Fibroblast of lung (primary cell): ENCODE measurements around the gene C1orf141.

Source experiments
- CTCF ChIP-seq, 2 donors: IDR thresholded peaks in 1 of 2; conservative IDR thresholded peaks in 1 of 2; 1 replicate in 1 of 2; 2 replicates in 1 of 2; pipeline ENCODE4 v1.5.1; 2011 to 2012; ENCODE audit warnings: low read length in 2 of 2, control low read depth in 1 of 2, inconsistent platforms in 1 of 2, low read depth in 1 of 2, mild to moderate bottlenecking in 1 of 2
- EZH2 ChIP-seq: IDR thresholded peaks from 2 replicates; pipeline ENCODE4 v1.5.1; 2012; ENCODE audit warnings: low read length, control low read depth, mild to moderate bottlenecking; ENCODE audit errors: missing control alignments

- TF ChIP-seq CTCF (conservative IDR thresholded peaks at IDR 0.05 in 1 of 2, IDR thresholded peaks at IDR 0.05 in 1 of 2; ENCODE audit: low read depth in 1 of 2, low read length in 2 of 2), result no peak
- TF ChIP-seq EZH2, result no peak
Observed at GRCh38 chr1:67118646-67119045, 16.1 kb downstream of the C1orf141 start.
